ENCODE data around the gene SART3.
"Not testable (repeated sequence)": the region's sequence is repeated elsewhere in the genome, so short reads cannot be mapped to it uniquely, and the experiment has no call there.

The SART3 gene

GRCh38 chr12:108485371-108485770 lies 75.6 kb downstream of the SART3 start:
- H3K27ac ChIP-seq (ENCODE audit: low read length); H3K4me1 ChIP-seq (ENCODE audit: control insufficient read depth, low read depth, low read length); H3K9ac ChIP-seq (ENCODE audit: low read length); H3K36me3 ChIP-seq (ENCODE audit: control insufficient read depth, low read depth, low read length); H3K9me3 ChIP-seq (ENCODE audit: control insufficient read depth, low read depth, low read length); H3K27me3 ChIP-seq (ENCODE audit: control insufficient read depth, insufficient read depth, low read length); H3K4me3 ChIP-seq (ENCODE audit: low read length): not testable (repeated sequence)

- H3K27ac ChIP-seq (ENCODE audit: low read length) = no peak overlapping the region
- no peak overlapping the region for H3K9ac ChIP-seq (ENCODE audit: low read length)
- H3K9me3 ChIP-seq (ENCODE audit: control insufficient read depth, low read depth, low read length) = no peaks in the 10 kb centered on the region
- H3K27me3 ChIP-seq (ENCODE audit: control insufficient read depth, insufficient read depth, low read length) = no peaks in the 10 kb centered on the region
- no peaks in the 10 kb centered on the region for H3K4me1 ChIP-seq (ENCODE audit: control insufficient read depth, low read depth, low read length)
- no peaks in the 10 kb centered on the region for H3K36me3 ChIP-seq (ENCODE audit: control insufficient read depth, low read depth, low read length)
- H3K4me3 ChIP-seq (ENCODE audit: low read length) = no peak overlapping the region
Measured at GRCh38 chr12:108484845-108485244, 76.1 kb downstream of the SART3 start.

GRCh38 chr12:108484431-108484830 lies 76.5 kb downstream of the SART3 start:
- H3K9ac ChIP-seq (ENCODE audit: low read length) = no peak overlapping the region
- H3K36me3 ChIP-seq (ENCODE audit: control insufficient read depth, low read depth, low read length) = no peaks in the 10 kb centered on the region
- no peak overlapping the region for H3K4me3 ChIP-seq (ENCODE audit: low read length)
- no peaks in the 10 kb centered on the region for H3K27me3 ChIP-seq (ENCODE audit: control insufficient read depth, insufficient read depth, low read length)
- no peak overlapping the region for H3K27ac ChIP-seq (ENCODE audit: low read length)
- no peaks in the 10 kb centered on the region for H3K9me3 ChIP-seq (ENCODE audit: control insufficient read depth, low read depth, low read length)
- H3K4me1 ChIP-seq (ENCODE audit: control insufficient read depth, low read depth, low read length) = no peaks in the 10 kb centered on the region

GRCh38 chr12:108483213-108484059 lies 77.5 kb downstream of the SART3 start:
- no peak overlapping the region for H3K9ac ChIP-seq (ENCODE audit: low read length)

GRCh38 chr12:108482717-108483212 lies 78.2 kb downstream of the SART3 start:
- Histone ChIP-seq H3K27me3 (ENCODE audit: control insufficient read depth, insufficient read depth, low read length) (no peaks in the 10 kb centered on the region), H3K27ac (ENCODE audit: low read length) (no peak overlapping the region), H3K36me3 (ENCODE audit: control insufficient read depth, low read depth, low read length) (no peaks in the 10 kb centered on the region), H3K9me3 (ENCODE audit: control insufficient read depth, low read depth, low read length) (no peaks in the 10 kb centered on the region), H3K4me3 (ENCODE audit: low read length) (no peak overlapping the region), H3K9ac (ENCODE audit: low read length) (no peak overlapping the region), H3K4me1 (ENCODE audit: control insufficient read depth, low read depth, low read length) (no peaks in the 10 kb centered on the region)

More at GRCh38 chr12:108483213-108484059, 77.5 kb downstream of the SART3 start:
- Histone ChIP-seq H3K27me3 (ENCODE audit: control insufficient read depth, insufficient read depth, low read length) (no peaks in the 10 kb centered on the region), H3K4me1 (ENCODE audit: control insufficient read depth, low read depth, low read length) (no peaks in the 10 kb centered on the region), H3K27ac (ENCODE audit: low read length) (no peak overlapping the region), H3K36me3 (ENCODE audit: control insufficient read depth, low read depth, low read length) (no peaks in the 10 kb centered on the region), H3K9me3 (ENCODE audit: control insufficient read depth, low read depth, low read length) (no peaks in the 10 kb centered on the region), H3K4me3 (ENCODE audit: low read length) (no peak overlapping the region)

DNA sequence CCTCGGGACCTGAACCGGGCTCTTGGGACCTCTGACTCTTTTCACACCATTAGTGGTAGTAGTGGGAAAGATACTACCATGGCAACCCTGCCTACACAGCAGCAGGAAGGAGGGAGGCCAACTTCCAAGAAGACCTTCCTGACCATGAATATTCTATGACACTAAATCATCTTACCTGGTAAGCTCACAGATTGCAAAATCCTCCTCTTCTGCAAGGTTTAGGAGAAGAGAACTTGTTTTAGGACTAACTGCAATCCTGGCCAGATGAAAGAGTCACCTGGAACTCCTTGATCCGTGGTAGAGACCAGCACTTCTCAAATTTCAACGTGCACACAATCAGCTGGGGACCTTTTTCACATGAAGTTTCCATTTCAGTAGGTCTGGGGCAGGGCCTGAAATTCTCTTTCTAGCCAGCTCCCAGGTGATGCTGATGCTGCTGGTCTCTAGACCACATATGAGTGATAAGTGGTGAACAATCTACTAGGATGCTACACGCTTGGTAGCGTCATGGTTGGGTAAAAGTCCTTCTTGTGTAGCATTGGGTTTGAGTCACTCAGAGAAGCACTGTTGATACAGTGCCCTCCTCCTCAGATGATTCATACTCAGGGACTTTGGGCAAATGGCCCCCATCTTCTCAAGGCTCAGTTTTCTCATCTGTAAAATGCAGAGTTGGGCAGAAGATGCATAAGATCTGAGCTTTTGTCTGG lies 81.5 kb downstream of the SART3 start:
- Histone ChIP-seq H3K36me3 (ENCODE audit: control insufficient read depth, low read depth, low read length) (no peaks in the 10 kb centered on the region), H3K27ac (ENCODE audit: low read length) (no peak overlapping the region), H3K9ac (ENCODE audit: low read length) (no peak overlapping the region), H3K4me3 (ENCODE audit: low read length) (no peak overlapping the region), H3K4me1 (ENCODE audit: control insufficient read depth, low read depth, low read length) (no peaks in the 10 kb centered on the region), H3K9me3 (ENCODE audit: control insufficient read depth, low read depth, low read length) (no peaks in the 10 kb centered on the region), H3K27me3 (ENCODE audit: control insufficient read depth, insufficient read depth, low read length) (no peaks in the 10 kb centered on the region)

- H3K27ac ChIP-seq (ENCODE audit: low read length) = no peak overlapping the region
- no peak overlapping the region for H3K9ac ChIP-seq (ENCODE audit: low read length)
- no peaks in the 10 kb centered on the region for H3K36me3 ChIP-seq (ENCODE audit: control insufficient read depth, low read depth, low read length)
- no peaks in the 10 kb centered on the region for H3K27me3 ChIP-seq (ENCODE audit: control insufficient read depth, insufficient read depth, low read length)
- no peaks in the 10 kb centered on the region for H3K9me3 ChIP-seq (ENCODE audit: control insufficient read depth, low read depth, low read length)
- no peaks in the 10 kb centered on the region for H3K4me1 ChIP-seq (ENCODE audit: control insufficient read depth, low read depth, low read length)
- no peak overlapping the region for H3K4me3 ChIP-seq (ENCODE audit: low read length)
Measured at GRCh38 chr12:108478611-108479206, 82.3 kb downstream of the SART3 start.

- no peaks in the 10 kb centered on the region for H3K9me3 ChIP-seq (ENCODE audit: control insufficient read depth, low read depth, low read length)
- no peaks in the 10 kb centered on the region for H3K27me3 ChIP-seq (ENCODE audit: control insufficient read depth, insufficient read depth, low read length)
- H3K9ac ChIP-seq (ENCODE audit: low read length) = no peak overlapping the region
- no peaks in the 10 kb centered on the region for H3K4me1 ChIP-seq (ENCODE audit: control insufficient read depth, low read depth, low read length)
- H3K27ac ChIP-seq (ENCODE audit: low read length) = no peak overlapping the region
- no peaks in the 10 kb centered on the region for H3K36me3 ChIP-seq (ENCODE audit: control insufficient read depth, low read depth, low read length)
- no peak overlapping the region for H3K4me3 ChIP-seq (ENCODE audit: low read length)
Measured at GRCh38 chr12:108477881-108478259, 83.1 kb downstream of the SART3 start.

- H3K4me1 ChIP-seq (ENCODE audit: control insufficient read depth, low read depth, low read length) = no peaks in the 10 kb centered on the region
- no peaks in the 10 kb centered on the region for H3K36me3 ChIP-seq (ENCODE audit: control insufficient read depth, low read depth, low read length)
- H3K9ac ChIP-seq (ENCODE audit: low read length) = no peak overlapping the region
- no peak overlapping the region for H3K27ac ChIP-seq (ENCODE audit: low read length)
- H3K4me3 ChIP-seq (ENCODE audit: low read length) = no peak overlapping the region
- no peaks in the 10 kb centered on the region for H3K9me3 ChIP-seq (ENCODE audit: control insufficient read depth, low read depth, low read length)
- H3K27me3 ChIP-seq (ENCODE audit: control insufficient read depth, insufficient read depth, low read length) = no peaks in the 10 kb centered on the region
Measured at GRCh38 chr12:108477055-108477880, 83.7 kb downstream of the SART3 start.

GRCh38 chr12:108475396-108475795 lies 85.6 kb downstream of the SART3 start:
- no peaks in the 10 kb centered on the region for H3K27me3 ChIP-seq (ENCODE audit: control insufficient read depth, insufficient read depth, low read length)

More at GRCh38 chr12:108475396-108475795, 85.6 kb downstream of the SART3 start:
- H3K4me1 ChIP-seq (ENCODE audit: control insufficient read depth, low read depth, low read length) = no peaks in the 10 kb centered on the region
- H3K4me3 ChIP-seq (ENCODE audit: low read length) = no peak overlapping the region
- H3K36me3 ChIP-seq (ENCODE audit: control insufficient read depth, low read depth, low read length) = no peaks in the 10 kb centered on the region
- H3K9me3 ChIP-seq (ENCODE audit: control insufficient read depth, low read depth, low read length) = no peaks in the 10 kb centered on the region
- H3K27ac ChIP-seq (ENCODE audit: low read length) = no peak overlapping the region
- no peak overlapping the region for H3K9ac ChIP-seq (ENCODE audit: low read length)
